Ascending aorta (tissue), 2 donors: ENCODE data around the gene MBD6. TPM values are rescaled to one million over a fixed set of nuclear protein-coding genes. Genes with fewer than 3 reads are reported as not detected.
A peak's percentile ranks its signal among the peaks of the same experiment; 100 is the strongest.

ENCODE experiments used
- DNase-seq, 2 donors: peaks; one replicate each; pipeline ENCODE4 v3.0.0-alpha.2; 2019; ENCODE audit warnings: low spot score in 2 of 2
- H3K27ac ChIP-seq, 2 donors: fragments of 200-600 bp; sonication (generic); one replicate each; pipeline ENCODE4 v1.5.1; 2016 to 2017; ENCODE audit warnings: mild to moderate bottlenecking in 1 of 2
- H3K27me3 ChIP-seq: fragments of 200-600 bp; sonication (generic); one replicate; pipeline ENCODE4 v1.5.1; 2017
- H3K36me3 ChIP-seq, 2 donors: fragments of 200-600 bp; sonication (generic); one replicate each; pipeline ENCODE4 v1.5.1; 2016
- H3K4me1 ChIP-seq, 2 donors: fragments of 200-600 bp; sonication (generic); one replicate each; pipeline ENCODE4 v1.5.1; 2016 to 2017; ENCODE audit warnings: mild to moderate bottlenecking in 1 of 2
- H3K4me3 ChIP-seq, 2 donors: fragments of 200-600 bp; sonication (generic); one replicate each; pipeline ENCODE4 v1.5.1; 2016 to 2017; ENCODE audit warnings: mild to moderate bottlenecking in 1 of 2
- H3K9me3 ChIP-seq, 2 donors: fragments of 200-600 bp; sonication (generic); one replicate each; pipeline ENCODE4 v1.5.1; 2016
- intact Hi-C: fragments of 100-400 bp; cut with DNase I; formaldehyde crosslinking; loops from one replicate; pipeline ENCODE4 v1.15.1; 2023
- total RNA-seq: library from RNA; depleted of rRNA; stranded (reverse); fragments of >200 nt; gene quantifications from one replicate; pipeline ENCODE4 v1.1.0, GENCODE V29; 2016
- TF ChIP-seq, protein P1 (sequence below), 3 experiments: fragments of 200-600 bp in 2 of 3; fragments of 450-650 bp in 1 of 3; sonication (generic) in 2 of 3; IDR thresholded peaks; one replicate each; pipeline ENCODE4 v1.5.1; 2016 to 2019; ENCODE audit warnings: antibody characterized with exemption in 3 of 3, mild to moderate bottlenecking in 1 of 3, moderate library complexity in 1 of 3

MBD6 gene
- total RNA-seq, 1 donor from 2014 or later: 48.5 TPM

DNA sequence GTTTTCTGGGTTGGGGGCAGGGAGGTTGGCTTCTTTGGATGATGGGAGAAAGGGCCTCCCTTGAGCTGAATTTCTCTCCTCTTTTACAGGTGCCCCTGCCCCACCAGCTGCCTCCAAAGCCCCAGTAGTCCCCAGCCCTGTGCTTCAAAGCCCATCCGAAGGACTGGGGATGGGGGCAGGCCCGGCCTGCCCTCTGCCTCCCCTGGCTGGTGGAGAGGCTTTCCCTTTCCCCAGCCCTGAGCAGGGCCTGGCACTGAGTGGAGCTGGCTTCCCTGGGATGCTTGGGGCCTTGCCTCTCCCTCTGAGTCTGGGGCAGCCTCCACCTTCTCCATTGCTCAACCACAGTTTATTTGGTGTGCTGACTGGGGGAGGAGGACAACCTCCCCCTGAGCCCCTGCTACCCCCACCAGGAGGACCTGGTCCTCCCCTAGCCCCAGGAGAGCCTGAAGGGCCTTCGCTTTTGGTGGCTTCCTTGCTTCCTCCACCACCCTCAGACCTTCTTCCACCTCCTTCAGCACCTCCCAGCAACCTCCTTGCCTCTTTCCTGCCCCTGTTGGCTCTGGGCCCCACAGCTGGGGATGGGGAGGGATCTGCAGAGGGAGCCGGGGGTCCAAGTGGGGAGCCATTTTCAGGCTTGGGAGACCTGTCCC, 4.0 kb downstream of the MBD6 start:
- Histone ChIP-seq H3K4me3 (no peak overlapping the region), H3K27ac (no peak overlapping the region), H3K4me1 (peaks cover 11 to 22% of the 10 kb centered on the region in 2 donors), H3K27me3 (no peaks in the 10 kb centered on the region), H3K36me3 (peaks cover 67 to 71% of the 10 kb centered on the region in 2 donors), H3K9me3 (no peaks in the 10 kb centered on the region)
- intact Hi-C loops: no loop called here
- TF ChIP-seq, protein P1, sequence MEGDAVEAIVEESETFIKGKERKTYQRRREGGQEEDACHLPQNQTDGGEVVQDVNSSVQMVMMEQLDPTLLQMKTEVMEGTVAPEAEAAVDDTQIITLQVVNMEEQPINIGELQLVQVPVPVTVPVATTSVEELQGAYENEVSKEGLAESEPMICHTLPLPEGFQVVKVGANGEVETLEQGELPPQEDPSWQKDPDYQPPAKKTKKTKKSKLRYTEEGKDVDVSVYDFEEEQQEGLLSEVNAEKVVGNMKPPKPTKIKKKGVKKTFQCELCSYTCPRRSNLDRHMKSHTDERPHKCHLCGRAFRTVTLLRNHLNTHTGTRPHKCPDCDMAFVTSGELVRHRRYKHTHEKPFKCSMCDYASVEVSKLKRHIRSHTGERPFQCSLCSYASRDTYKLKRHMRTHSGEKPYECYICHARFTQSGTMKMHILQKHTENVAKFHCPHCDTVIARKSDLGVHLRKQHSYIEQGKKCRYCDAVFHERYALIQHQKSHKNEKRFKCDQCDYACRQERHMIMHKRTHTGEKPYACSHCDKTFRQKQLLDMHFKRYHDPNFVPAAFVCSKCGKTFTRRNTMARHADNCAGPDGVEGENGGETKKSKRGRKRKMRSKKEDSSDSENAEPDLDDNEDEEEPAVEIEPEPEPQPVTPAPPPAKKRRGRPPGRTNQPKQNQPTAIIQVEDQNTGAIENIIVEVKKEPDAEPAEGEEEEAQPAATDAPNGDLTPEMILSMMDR (IDR thresholded peaks at IDR 0.05): no peak
- DNase-seq: no peak

DNA sequence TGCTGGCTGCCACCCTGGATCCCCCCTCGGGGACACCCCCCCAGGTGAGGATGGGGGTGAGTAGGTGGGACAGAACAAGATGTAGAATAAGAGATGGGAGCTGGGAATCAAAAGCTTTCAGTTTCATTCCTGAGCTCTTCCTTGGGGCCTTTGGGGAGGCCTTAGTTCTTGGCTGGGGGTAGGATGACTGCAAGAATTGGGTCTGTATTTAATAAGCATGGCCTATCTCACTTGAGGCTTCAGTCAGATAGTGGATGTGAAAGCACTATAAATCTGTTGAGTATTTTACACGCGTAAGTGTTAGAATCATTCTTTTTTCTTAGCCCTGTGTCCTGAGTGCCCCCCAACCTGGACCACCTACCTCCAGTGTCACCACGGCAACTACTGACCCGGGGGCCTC, 4.6 kb downstream of the MBD6 start:
- Histone ChIP-seq H3K4me3 (no peak overlapping the region), H3K27me3 (no peaks in the 10 kb centered on the region), H3K9me3 (no peaks in the 10 kb centered on the region), H3K36me3 (peaks cover 73 to 77% of the 10 kb centered on the region in 2 donors), H3K4me1 (peaks cover 9 to 17% of the 10 kb centered on the region in 2 donors), H3K27ac (no peak overlapping the region)
- TF ChIP-seq, protein P1 (IDR thresholded peaks at IDR 0.05): no peak
- DNase-seq: no peak
- intact Hi-C loops: no loop called here

DNA sequence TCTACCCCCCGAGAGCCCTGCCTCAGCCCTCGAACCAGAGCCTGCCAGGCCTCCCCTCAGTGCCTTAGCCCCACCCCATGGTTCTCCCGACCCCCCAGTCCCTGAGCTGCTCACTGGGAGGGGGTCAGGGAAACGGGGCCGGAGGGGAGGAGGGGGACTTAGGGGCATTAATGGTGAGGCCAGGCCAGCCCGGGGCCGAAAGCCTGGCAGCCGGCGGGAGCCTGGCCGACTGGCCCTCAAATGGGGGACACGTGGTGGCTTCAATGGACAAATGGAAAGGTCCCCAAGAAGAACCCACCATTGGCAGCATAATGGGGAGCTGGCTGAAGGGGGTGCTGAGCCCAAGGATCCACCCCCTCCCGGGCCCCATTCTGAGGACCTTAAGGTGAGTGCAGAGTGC, 5.6 kb downstream of the MBD6 start:
- Histone ChIP-seq H3K9me3 (no peaks in the 10 kb centered on the region), H3K36me3 (peaks cover 83 to 87% of the 10 kb centered on the region in 2 donors), H3K4me1 (peaks cover 9 to 17% of the 10 kb centered on the region in 2 donors), H3K27me3 (no peaks in the 10 kb centered on the region), H3K27ac (no peak overlapping the region), H3K4me3 (no peak overlapping the region)
- no peak for DNase-seq
- intact Hi-C loops: no loop called here
- TF ChIP-seq, protein P1 (IDR thresholded peaks at IDR 0.05): no peak

DNA sequence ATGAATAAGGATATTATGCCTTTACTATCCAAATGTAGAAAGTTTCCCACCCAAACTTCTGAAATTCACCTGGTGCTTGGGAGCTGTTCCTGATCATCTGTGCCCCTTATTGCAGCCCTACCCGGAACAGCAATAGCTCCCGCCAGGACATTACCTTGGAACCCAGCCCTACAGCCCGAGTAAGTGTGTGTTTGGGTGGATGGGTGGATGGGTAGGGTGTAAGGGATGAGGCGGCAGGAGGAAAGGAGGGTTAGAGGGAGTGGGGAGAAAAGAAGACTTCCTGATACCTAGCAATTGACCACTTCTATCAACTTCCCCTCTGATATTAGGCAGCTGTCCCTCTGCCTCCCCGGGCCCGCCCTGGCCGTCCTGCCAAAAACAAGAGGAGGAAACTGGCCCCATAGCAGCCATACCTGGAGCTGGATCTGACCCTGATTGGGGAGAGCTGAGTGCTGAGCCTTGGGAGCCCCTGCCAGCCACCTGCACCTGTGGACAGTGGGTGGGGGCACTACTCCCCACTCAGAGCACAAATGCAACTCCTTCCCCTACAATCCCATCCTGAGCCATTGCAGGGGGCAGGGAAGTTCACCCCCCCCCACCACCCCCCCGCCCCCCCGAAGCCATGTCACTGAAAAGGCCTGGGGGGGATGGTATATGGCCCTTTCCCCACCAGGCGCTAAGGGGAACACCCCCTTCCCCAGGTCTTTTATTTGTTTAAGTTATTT, 6.4 kb downstream of the MBD6 start:
- H3K27me3 ChIP-seq: no peaks in the 10 kb centered on the region
- DNase-seq: no peak
- TF ChIP-seq, protein P1 (IDR thresholded peaks at IDR 0.05): no peak
- peaks cover 91 to 94% of the 10 kb centered on the region in 2 donors for H3K36me3 ChIP-seq
- H3K9me3 ChIP-seq: no peaks in the 10 kb centered on the region
- H3K4me3 ChIP-seq: no peak overlapping the region
- H3K4me1 ChIP-seq: peaks cover 5 to 15% of the 10 kb centered on the region in 2 donors
- peak overlapping the region in 1 of 2 donors; percentile 29 for H3K27ac ChIP-seq
- intact Hi-C loops: no loop called here

DNA sequence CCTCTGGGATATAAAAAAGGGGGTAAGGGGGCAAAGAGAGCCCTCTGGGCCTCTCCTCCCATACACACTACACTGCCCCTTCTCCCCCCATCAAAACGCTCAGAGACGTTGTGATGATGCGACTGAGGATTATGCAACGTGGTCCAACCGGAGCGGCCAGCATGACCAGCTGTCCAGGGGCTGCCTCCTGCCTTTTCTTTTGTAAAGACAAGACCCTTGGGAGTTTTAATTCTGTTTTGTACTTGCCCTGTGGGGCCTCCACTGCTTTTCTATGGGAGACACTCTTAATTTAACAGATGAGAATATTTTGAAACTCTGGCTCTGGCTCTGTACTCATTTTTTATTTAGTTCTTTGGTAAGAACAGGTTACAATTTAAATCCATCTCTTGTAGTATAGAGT, 7.2 kb downstream of the MBD6 start:
- Histone ChIP-seq H3K4me1 (peaks cover 0 to 7% of the 10 kb centered on the region in 2 donors), H3K27ac (no peak overlapping the region), H3K36me3 (peaks cover 98% of the 10 kb centered on the region in 2 donors), H3K9me3 (no peaks in the 10 kb centered on the region), H3K27me3 (no peaks in the 10 kb centered on the region), H3K4me3 (no peak overlapping the region)
- no peak for DNase-seq
- intact Hi-C loops: no loop called here
- TF ChIP-seq, protein P1 (IDR thresholded peaks at IDR 0.05): no peak
